ENCODE measurements around the gene DDIT4. TPM values are rescaled to one million over a fixed set of nuclear protein-coding genes. Genes with fewer than 3 reads are reported as not detected.
A peak's percentile ranks its signal among the peaks of the same experiment; 100 is the strongest.
"Not testable (repeated sequence)": the region's sequence is repeated elsewhere in the genome, so short reads cannot be mapped to it uniquely, and the experiment has no call there.

The DDIT4 gene
- polyA plus RNA-seq, 3 donors: 26.1 to 611 (median 45.8) TPM

GRCh38 chr10:72245949-72246525 is 27.7 kb upstream of the DDIT4 start:
- peaks cover 0 to 1% (median 0%) of the 10 kb centered on the region in 7 donors for H3K9me3 Mint-ChIP-seq
- no peak overlapping the region for H3K9ac ChIP-seq (ENCODE audit: insufficient read depth, low read length, poor library complexity, severe bottlenecking)
- no peaks in the 10 kb centered on the region for H3K79me2 ChIP-seq (ENCODE audit: insufficient read depth, low read length)
- H3K4me1 ChIP-seq (ENCODE audit: control insufficient read depth in 1 of 2, insufficient read depth in 2 of 2, low read length in 2 of 2): peaks cover 17 to 18% of the 10 kb centered on the region in 2 donors
- no peak overlapping the region for H3K4me3 Mint-ChIP-seq
- no peaks in the 10 kb centered on the region for H3K36me3 ChIP-seq (replicated peaks in 1 of 2; ENCODE audit: control insufficient read depth in 1 of 2, insufficient read depth in 2 of 2, low read length in 2 of 2)
- 29% methylated on average over 3 of the region's 3 CpGs for WGBS (ENCODE audit: insufficient coverage)
- H3K4me1 Mint-ChIP-seq: peaks cover 36% of the 10 kb centered on the region
- H3K27me3 Mint-ChIP-seq (ENCODE audit: low read depth in 3 of 3): peaks cover 0 to 5% (median 3%) of the 10 kb centered on the region in 3 donors
- no peaks in the 10 kb centered on the region for H3K36me3 Mint-ChIP-seq
- no peaks in the 10 kb centered on the region for H3K27me3 ChIP-seq (ENCODE audit: control insufficient read depth in 2 of 2, insufficient read depth in 2 of 2, low read length in 2 of 2)
- DNase-seq: no peak
- H2AFZ ChIP-seq (ENCODE audit: insufficient read depth, low read depth, low read length, poor library complexity, severe bottlenecking): no peak overlapping the region
- no peak overlapping the region for H3K27ac ChIP-seq (ENCODE audit: low read depth in 1 of 2, low read length in 2 of 2)
- H3K27ac Mint-ChIP-seq: no peak overlapping the region
- no peak for TF ChIP-seq CTCF (IDR thresholded peaks at IDR 0.05)
- H4K20me1 ChIP-seq (ENCODE audit: insufficient read depth, low read length): no peaks in the 10 kb centered on the region
- H3K9me3 ChIP-seq (replicated peaks in 1 of 2; ENCODE audit: control insufficient read depth in 1 of 2, insufficient read depth in 1 of 2, low read length in 2 of 2): no peaks in the 10 kb centered on the region
- intact Hi-C loops (cut with micrococcal nuclease): no loop called here
- H3K4me2 ChIP-seq (replicated peaks; ENCODE audit: extremely low read depth, low read length, poor library complexity, severe bottlenecking): no peak overlapping the region
- H3K4me3 ChIP-seq (replicated peaks in 1 of 3; ENCODE audit: low read depth in 2 of 3, low read length in 3 of 3): no peak overlapping the region

- no peaks in the 10 kb centered on the region for H4K20me1 ChIP-seq (ENCODE audit: insufficient read depth, low read length)
- no peak for TF ChIP-seq CTCF (IDR thresholded peaks at IDR 0.05)
- WGBS (ENCODE audit: insufficient coverage): 2% methylated on average over 7 of the region's 10 CpGs
These were observed 25.1 kb upstream of the DDIT4 start for GRCh38 chr10:72248468-72249151.

GRCh38 chr10:72249176-72249862 is 24.4 kb upstream of the DDIT4 start:
- WGBS (ENCODE audit: insufficient coverage): 90% methylated on average over 8 of the region's 17 CpGs
- H3K9me3 ChIP-seq (replicated peaks in 1 of 2; ENCODE audit: control insufficient read depth in 1 of 2, insufficient read depth in 1 of 2, low read length in 2 of 2); H4K20me1 ChIP-seq (ENCODE audit: insufficient read depth, low read length); DNase-seq; H3K9ac ChIP-seq (ENCODE audit: insufficient read depth, low read length, poor library complexity, severe bottlenecking); H3K27me3 Mint-ChIP-seq (ENCODE audit: low read depth in 3 of 3); H3K27me3 ChIP-seq (ENCODE audit: control insufficient read depth in 2 of 2, insufficient read depth in 2 of 2, low read length in 2 of 2); H3K36me3 ChIP-seq (replicated peaks in 1 of 2; ENCODE audit: control insufficient read depth in 1 of 2, insufficient read depth in 2 of 2, low read length in 2 of 2); H3K36me3 Mint-ChIP-seq; H3K79me2 ChIP-seq (ENCODE audit: insufficient read depth, low read length); intact Hi-C loops (cut with micrococcal nuclease); H3K9me3 Mint-ChIP-seq: not testable (repeated sequence)
- Histone ChIP-seq H3K4me1 (ENCODE audit: control insufficient read depth in 1 of 2, insufficient read depth in 2 of 2, low read length in 2 of 2) (peaks cover 17 to 22% of the 10 kb centered on the region in 2 donors), H3K4me3 (replicated peaks in 1 of 3; ENCODE audit: low read depth in 2 of 3, low read length in 3 of 3) (peak overlapping the region in 1 of 3 experiments; percentile 54), H3K27ac (ENCODE audit: low read depth in 1 of 2, low read length in 2 of 2) (peak overlapping the region; percentile 1 to 51), H2AFZ (ENCODE audit: insufficient read depth, low read depth, low read length, poor library complexity, severe bottlenecking) (peak overlapping the region; percentile 78), H3K4me2 (replicated peaks; ENCODE audit: extremely low read depth, low read length, poor library complexity, severe bottlenecking) (peak overlapping the region; percentile 54)
- Mint-ChIP-seq H3K4me3 (peak overlapping the region; percentile 20 to 79), H3K27ac (peak overlapping the region in 5 of 7 donors; percentile 54 to 86 (median 70)), H3K4me1 (peaks cover 26% of the 10 kb centered on the region)

More at GRCh38 chr10:72248468-72249151, 25.1 kb upstream of the DDIT4 start:
- peaks cover 17 to 18% of the 10 kb centered on the region in 2 donors for H3K4me1 ChIP-seq (ENCODE audit: control insufficient read depth in 1 of 2, insufficient read depth in 2 of 2, low read length in 2 of 2)
- H3K36me3 ChIP-seq (replicated peaks in 1 of 2; ENCODE audit: control insufficient read depth in 1 of 2, insufficient read depth in 2 of 2, low read length in 2 of 2): no peaks in the 10 kb centered on the region
- peaks cover 0 to 3% (median 3%) of the 10 kb centered on the region in 3 donors for H3K27me3 Mint-ChIP-seq (ENCODE audit: low read depth in 3 of 3)
- intact Hi-C loops (cut with micrococcal nuclease): no loop called here
- peak overlapping the region in 1 of 3 experiments; percentile 54 for H3K4me3 ChIP-seq (replicated peaks in 1 of 3; ENCODE audit: low read depth in 2 of 3, low read length in 3 of 3)
- peaks cover 29% of the 10 kb centered on the region for H3K4me1 Mint-ChIP-seq
- H3K9me3 ChIP-seq (replicated peaks in 1 of 2; ENCODE audit: control insufficient read depth in 1 of 2, insufficient read depth in 1 of 2, low read length in 2 of 2): no peaks in the 10 kb centered on the region
- no peaks in the 10 kb centered on the region for H3K27me3 ChIP-seq (ENCODE audit: control insufficient read depth in 2 of 2, insufficient read depth in 2 of 2, low read length in 2 of 2)
- H3K27ac Mint-ChIP-seq: peak overlapping the region in 6 of 7 donors; percentile 50 to 86 (median 69)
- H3K4me3 Mint-ChIP-seq: peak overlapping the region; percentile 20 to 79
- H3K4me2 ChIP-seq (replicated peaks; ENCODE audit: extremely low read depth, low read length, poor library complexity, severe bottlenecking): peak overlapping the region; percentile 54
- no peak overlapping the region for H3K9ac ChIP-seq (ENCODE audit: insufficient read depth, low read length, poor library complexity, severe bottlenecking)
- H2AFZ ChIP-seq (ENCODE audit: insufficient read depth, low read depth, low read length, poor library complexity, severe bottlenecking): peak overlapping the region; percentile 78
- H3K79me2 ChIP-seq (ENCODE audit: insufficient read depth, low read length): no peaks in the 10 kb centered on the region
- H3K9me3 Mint-ChIP-seq: peaks cover 0 to 1% (median 0%) of the 10 kb centered on the region in 7 donors
- no peaks in the 10 kb centered on the region for H3K36me3 Mint-ChIP-seq
- H3K27ac ChIP-seq (ENCODE audit: low read depth in 1 of 2, low read length in 2 of 2): peak overlapping the region; percentile 1 to 51
- peak in 1 of 3 donors; percentile 16 for DNase-seq
